ENCODE measurements around the gene TRUB2. TPM values are rescaled to one million over a fixed set of nuclear protein-coding genes. Genes with fewer than 3 reads are reported as not detected.

TRUB2 gene
- total RNA-seq, 2 experiments from 2014 or later = 29.7 to 30.3 TPM

- Histone ChIP-seq H4K20me1 (ENCODE audit: insufficient read depth, low read length) (no peaks in the 10 kb centered on the region), H3K9me3 (ENCODE audit: low read length) (no peaks in the 10 kb centered on the region), H3K4me1 (ENCODE audit: insufficient read depth, low read length, poor library complexity, severe bottlenecking) (peaks cover 8% of the 10 kb centered on the region), H3K79me2 (ENCODE audit: insufficient read depth, low read depth, low read length) (no peaks in the 10 kb centered on the region), H3K36me3 (ENCODE audit: insufficient read depth, low read length) (no peaks in the 10 kb centered on the region), H3K9me2 (ENCODE audit: insufficient read depth, low read length) (no peaks in the 10 kb centered on the region), H3K4me2 (ENCODE audit: low read length) (peak overlapping the region; percentile 43), H3K4me3 (ENCODE audit: low read depth, low read length, poor library complexity, severe bottlenecking) (no peak overlapping the region), H3K27ac (ENCODE audit: low read depth, low read length, poor library complexity, severe bottlenecking) (no peak overlapping the region), H2AFZ (ENCODE audit: low read length) (0 out of 2 replicates have a peak overlapping the region, but pooled peaks have one; percentile 51)
- no TSS peak for BruUV-seq (replicated peaks)
- TF ChIP-seq EZH2phosphoT487 (IDR thresholded peaks at IDR 0.05; ENCODE audit: borderline replicate concordance, low read depth, low read length) = no peak
- no peak for TF ChIP-seq CTCF (conservative IDR thresholded peaks at IDR 0.05; ENCODE audit: low read length)
- peak; percentile 58 for DNase-seq (ENCODE audit: low spot score)
- ChIA-PET POLR2A (interaction anchor here (0.6 kb wide), 2 partner anchors 101 to 805 kb away, joined by 3 read pairs; no protein-coding TSS in a partner anchor), CTCF (ENCODE audit: unreplicated experiment) (no interaction called here)
- intact Hi-C loops (cut with micrococcal nuclease; ENCODE audit: unreplicated experiment) = no loop called here
These were observed 29.2 kb downstream of the TRUB2 start for GRCh38 chr9:128293091-128293490.

GRCh38 chr9:128292009-128292408, 30.2 kb downstream of the TRUB2 start:
- intact Hi-C loops (cut with micrococcal nuclease; ENCODE audit: unreplicated experiment) = no loop called here
- Histone ChIP-seq H3K4me2 (ENCODE audit: low read length) (no peak overlapping the region), H3K9me2 (ENCODE audit: insufficient read depth, low read length) (no peaks in the 10 kb centered on the region), H3K4me1 (ENCODE audit: insufficient read depth, low read length, poor library complexity, severe bottlenecking) (peaks cover 8% of the 10 kb centered on the region), H3K4me3 (ENCODE audit: low read depth, low read length, poor library complexity, severe bottlenecking) (no peak overlapping the region), H2AFZ (ENCODE audit: low read length) (no peak overlapping the region), H3K27ac (ENCODE audit: low read depth, low read length, poor library complexity, severe bottlenecking) (no peak overlapping the region), H3K36me3 (ENCODE audit: insufficient read depth, low read length) (no peaks in the 10 kb centered on the region), H3K9me3 (ENCODE audit: low read length) (no peaks in the 10 kb centered on the region), H4K20me1 (ENCODE audit: insufficient read depth, low read length) (no peaks in the 10 kb centered on the region), H3K79me2 (ENCODE audit: insufficient read depth, low read depth, low read length) (no peaks in the 10 kb centered on the region)
- BruUV-seq (replicated peaks) = no TSS peak
- TF ChIP-seq EZH2phosphoT487 (IDR thresholded peaks at IDR 0.05; ENCODE audit: borderline replicate concordance, low read depth, low read length) (no peak), CTCF (conservative IDR thresholded peaks at IDR 0.05; ENCODE audit: low read length) (no peak)
- ChIA-PET CTCF (ENCODE audit: unreplicated experiment) (interaction anchor here (0.5 kb wide), 1 partner anchor 69 kb away, joined by 11 read pairs; no protein-coding TSS in a partner anchor), POLR2A (interaction anchor here (0.7 kb wide), 2 partner anchors 101 to 317 kb away, joined by 4 read pairs; no protein-coding TSS in a partner anchor)
- no peak for DNase-seq (ENCODE audit: low spot score)

GRCh38 chr9:128288273-128289004, 33.8 kb downstream of the TRUB2 start:
- BruUV-seq (replicated peaks) = no TSS peak
- H3K9me3 ChIP-seq (ENCODE audit: low read length) = no peaks in the 10 kb centered on the region
- TF ChIP-seq CTCF (conservative IDR thresholded peaks at IDR 0.05; ENCODE audit: low read length) = no peak
- no peak for TF ChIP-seq EZH2phosphoT487 (IDR thresholded peaks at IDR 0.05; ENCODE audit: borderline replicate concordance, low read depth, low read length)
- H3K4me3 ChIP-seq (ENCODE audit: low read depth, low read length, poor library complexity, severe bottlenecking) = no peak overlapping the region
- H3K4me1 ChIP-seq (ENCODE audit: insufficient read depth, low read length, poor library complexity, severe bottlenecking) = peaks cover 21% of the 10 kb centered on the region
- ChIA-PET POLR2A (interaction anchor here (0.5 to 0.6 kb wide), 2 partner anchors 310 to 455 kb away, joined by 5 read pairs; no protein-coding TSS in a partner anchor), CTCF (ENCODE audit: unreplicated experiment) (no interaction called here)
- H3K79me2 ChIP-seq (ENCODE audit: insufficient read depth, low read depth, low read length) = no peaks in the 10 kb centered on the region
- no peaks in the 10 kb centered on the region for H3K36me3 ChIP-seq (ENCODE audit: insufficient read depth, low read length)
- DNase-seq (ENCODE audit: low spot score) = no peak
- no peak overlapping the region for H3K4me2 ChIP-seq (ENCODE audit: low read length)
- no peaks in the 10 kb centered on the region for H3K9me2 ChIP-seq (ENCODE audit: insufficient read depth, low read length)
- no peak overlapping the region for H2AFZ ChIP-seq (ENCODE audit: low read length)
- H3K27ac ChIP-seq (ENCODE audit: low read depth, low read length, poor library complexity, severe bottlenecking) = no peak overlapping the region
- intact Hi-C loops (cut with micrococcal nuclease; ENCODE audit: unreplicated experiment) = no loop called here
- no peaks in the 10 kb centered on the region for H4K20me1 ChIP-seq (ENCODE audit: insufficient read depth, low read length)
